Measurements from ENCODE around the gene CACNA1G. TPM values are rescaled to one million over a fixed set of nuclear protein-coding genes. Genes with fewer than 3 reads are reported as not detected.

CACNA1G gene
- total RNA-seq, 1 experiment from 2014 or later, result 0.04 TPM

DNA sequence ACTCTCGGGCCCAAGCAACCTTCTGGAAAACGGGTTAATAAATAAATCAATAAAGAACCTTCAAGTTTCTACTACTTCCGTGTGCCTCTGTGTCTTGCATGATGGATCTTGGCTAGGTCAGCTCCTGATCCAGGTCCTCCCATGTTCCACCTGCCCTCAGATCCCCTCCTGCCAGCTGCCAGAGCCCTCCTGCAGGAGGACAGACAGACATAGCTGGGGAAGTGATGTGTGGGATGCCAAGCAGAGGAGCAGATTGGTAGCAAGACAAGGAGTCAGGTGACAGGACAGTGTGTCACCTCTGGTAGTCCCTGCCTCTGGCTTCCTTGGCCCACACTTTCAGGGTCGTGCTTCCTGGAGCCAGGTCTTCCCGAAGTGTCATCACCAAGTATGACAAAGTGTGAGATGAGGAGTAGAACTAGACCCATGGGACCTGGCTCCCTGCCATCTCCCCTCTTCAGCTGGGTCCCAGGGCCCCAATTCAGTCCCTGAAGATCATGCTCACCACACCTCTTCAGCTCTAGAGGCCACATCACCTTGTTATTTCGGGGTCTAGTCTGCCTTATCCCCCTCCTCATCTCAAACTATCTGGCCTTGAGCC lies 29.0 kb upstream of the CACNA1G start:
- peaks cover 34% of the 10 kb centered on the region for H3K79me2 ChIP-seq (ENCODE audit: low read length)
- BruUV-seq (replicated peaks), result no TSS peak
- H3K4me2 ChIP-seq (ENCODE audit: low read length), result peak overlapping the region; percentile 95
- H3K9me2 ChIP-seq (replicated peaks; ENCODE audit: low read length), result no peaks in the 10 kb centered on the region
- ATAC-seq (no peak), DNase-seq (no peak)
- no peak overlapping the region for H3K4me3 ChIP-seq (ENCODE audit: low read length)
- no peaks in the 10 kb centered on the region for H3F3A ChIP-seq (ENCODE audit: low read length, unreplicated experiment)
- peaks cover 4% of the 10 kb centered on the region; the same call in 1 of the 2 replicates for H3K36me3 ChIP-seq (ENCODE audit: low read depth, low read length)
- ChIA-PET CTCF (no interaction called here), POLR2A (ENCODE audit: unreplicated experiment) (no interaction called here)
- H3K9me3 ChIP-seq (ENCODE audit: low read length), result no peaks in the 10 kb centered on the region
- no peak for TF ChIP-seq CTCF (conservative IDR thresholded peaks at IDR 0.05; ENCODE audit: low read depth, low read length)
- no peak for TF ChIP-seq EZH2 (IDR thresholded peaks at IDR 0.05; ENCODE audit: low read length, unreplicated experiment)
- TF ChIP-seq EZH2phosphoT487 (IDR thresholded peaks at IDR 0.05; ENCODE audit: borderline replicate concordance, low read length), result no peak
- H4K20me1 ChIP-seq (ENCODE audit: low read length), result no peaks in the 10 kb centered on the region
- peaks cover 33% of the 10 kb centered on the region for H3K4me1 ChIP-seq (ENCODE audit: insufficient read depth, low read length)
- intact Hi-C loops (cut with micrococcal nuclease), result loop anchor here (2.0 kb wide), 1 partner anchor 49 kb away; no protein-coding TSS in a partner anchor
- no peak overlapping the region for H3K27ac ChIP-seq (ENCODE audit: low read length)
- no peaks in the 10 kb centered on the region for H3K27me3 ChIP-seq (ENCODE audit: low read length)
- H3K9ac ChIP-seq (ENCODE audit: low read length), result no peak overlapping the region
- 0 out of 2 replicates have a peak overlapping the region, but pooled peaks have one; percentile 75 for H2AFZ ChIP-seq (ENCODE audit: low read length)

DNA sequence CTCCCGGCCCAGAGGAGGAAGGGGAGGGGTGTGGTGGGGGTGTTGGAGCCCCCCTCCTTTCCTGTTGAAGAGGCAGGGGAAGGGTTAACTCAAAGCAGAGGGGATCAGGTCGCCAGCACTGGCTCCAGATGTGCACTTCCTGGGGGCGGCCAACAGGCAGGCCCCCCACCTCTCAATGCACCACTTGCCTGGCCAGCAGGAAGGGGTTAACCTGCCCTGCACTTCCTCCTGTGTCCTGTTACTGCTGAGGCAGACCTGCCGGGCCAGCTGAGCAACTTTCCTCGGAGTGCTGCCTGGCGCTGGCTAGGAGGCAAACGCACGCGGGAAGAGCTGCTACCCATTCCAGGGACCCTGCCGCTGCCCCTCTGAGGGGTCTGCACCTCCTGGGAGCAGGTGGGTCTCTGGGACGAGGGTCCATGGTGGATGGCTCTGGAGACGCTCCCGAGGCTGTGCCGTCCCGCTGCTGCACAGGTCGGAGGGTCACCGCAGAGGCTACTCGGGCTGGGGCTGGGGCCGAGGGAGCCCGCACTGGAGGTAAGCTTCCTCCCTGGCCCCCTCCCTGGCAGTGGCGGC lies 28.0 kb upstream of the CACNA1G start, which contains the start of gene EPN3:
Gene EPN3, plus strand, starts transcription at position 284 of the 573 bp plus-strand sequence. CDS start 3,822 bp downstream, outside the sequence.
- TF ChIP-seq EZH2phosphoT487 (IDR thresholded peaks at IDR 0.05; ENCODE audit: borderline replicate concordance, low read length) (no peak), CTCF (conservative IDR thresholded peaks at IDR 0.05; ENCODE audit: low read depth, low read length) (no peak), EZH2 (IDR thresholded peaks at IDR 0.05; ENCODE audit: low read length, unreplicated experiment) (no peak)

More for the DNA sequence above, 28.0 kb upstream of the CACNA1G start, which contains the start of gene EPN3:
- ATAC-seq, result peak; percentile 53
- Histone ChIP-seq H3K4me3 (ENCODE audit: low read length) (peak within 1 kb of the TSS; percentile 78), H3K79me2 (ENCODE audit: low read length) (peaks cover 35% of the 10 kb centered on the region), H2AFZ (ENCODE audit: low read length) (peak within 1 kb of the TSS; percentile 75), H3K27ac (ENCODE audit: low read length) (peak within 1 kb of the TSS; percentile 76), H3K9me2 (replicated peaks; ENCODE audit: low read length) (no peaks in the 10 kb centered on the region), H3K4me1 (ENCODE audit: insufficient read depth, low read length) (peaks cover 33% of the 10 kb centered on the region), H3F3A (ENCODE audit: low read length, unreplicated experiment) (no peaks in the 10 kb centered on the region), H3K9me3 (ENCODE audit: low read length) (no peaks in the 10 kb centered on the region), H3K4me2 (ENCODE audit: low read length) (peak within 1 kb of the TSS; percentile 95), H3K9ac (ENCODE audit: low read length) (peak within 1 kb of the TSS; percentile 66), H3K27me3 (ENCODE audit: low read length) (no peaks in the 10 kb centered on the region), H4K20me1 (ENCODE audit: low read length) (no peaks in the 10 kb centered on the region), H3K36me3 (ENCODE audit: low read depth, low read length) (peaks cover 11% of the 10 kb centered on the region; the same call in 1 of the 2 replicates)
- POLR2A ChIA-PET (ENCODE audit: unreplicated experiment), result interaction anchor here (0.5 kb wide), 1 partner anchor 32 kb away, joined by 3 read pairs; no protein-coding TSS in a partner anchor
- peak; percentile 86 for DNase-seq
- intact Hi-C loops (cut with micrococcal nuclease), result loop anchor here (2.0 kb wide), 1 partner anchor 50 kb away; no protein-coding TSS in a partner anchor
- CTCF ChIA-PET, result interaction anchor here (1.4 kb wide), 1 partner anchor 31 kb away, joined by 3 read pairs; no protein-coding TSS in a partner anchor
- no TSS peak for BruUV-seq (replicated peaks)

Measured in PC-3 (cell line).